ENCODE data around the gene NKPD1. TPM values are rescaled to one million over a fixed set of nuclear protein-coding genes. Genes with fewer than 3 reads are reported as not detected.

Gene NKPD1
- polyA plus RNA-seq, 1 of the 3 experiments (the other 2 are of a cell fraction) = 0.12 TPM

- TF ChIP-seq, protein P1, sequence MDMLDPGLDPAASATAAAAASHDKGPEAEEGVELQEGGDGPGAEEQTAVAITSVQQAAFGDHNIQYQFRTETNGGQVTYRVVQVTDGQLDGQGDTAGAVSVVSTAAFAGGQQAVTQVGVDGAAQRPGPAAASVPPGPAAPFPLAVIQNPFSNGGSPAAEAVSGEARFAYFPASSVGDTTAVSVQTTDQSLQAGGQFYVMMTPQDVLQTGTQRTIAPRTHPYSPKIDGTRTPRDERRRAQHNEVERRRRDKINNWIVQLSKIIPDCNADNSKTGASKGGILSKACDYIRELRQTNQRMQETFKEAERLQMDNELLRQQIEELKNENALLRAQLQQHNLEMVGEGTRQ (IDR thresholded peaks at IDR 0.05; ENCODE audit: borderline replicate concordance, low read depth, low read length) = no peak
- TF ChIP-seq IRF3 (IDR thresholded peaks at IDR 0.05; ENCODE audit: low read depth, low read length) = no peak
These were observed 8.8 kb downstream of the NKPD1 start (continued) for GRCh38 chr19:45151821-45152503.

DNA sequence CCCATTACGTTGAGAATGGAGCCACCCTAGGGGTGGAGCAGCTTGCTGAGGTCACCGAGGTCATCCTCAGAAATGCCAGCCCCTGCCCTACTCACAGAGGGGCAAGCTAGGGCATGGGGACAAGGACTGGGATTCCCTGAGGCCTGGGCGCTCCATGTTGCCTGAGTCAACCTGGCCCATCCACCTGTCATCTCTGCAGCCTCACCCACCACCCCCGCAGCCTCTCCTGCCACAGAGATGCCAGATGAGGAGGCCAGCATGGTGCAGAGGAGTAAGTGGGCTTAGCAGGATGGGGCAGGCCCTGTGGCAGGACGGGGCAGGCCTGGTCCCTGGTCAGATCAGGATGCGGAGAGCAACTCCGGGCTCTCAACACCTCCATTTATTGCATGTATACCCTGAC is 9.5 kb downstream of the NKPD1 start:
- Histone ChIP-seq H3K4me3 (ENCODE audit: low read depth in 2 of 2, low read length in 1 of 2) (no peak overlapping the region), H3K9ac (no peak overlapping the region), H4K20me1 (ENCODE audit: insufficient read depth) (no peaks in the 10 kb centered on the region), H3K27me3 (ENCODE audit: insufficient read depth) (no peaks in the 10 kb centered on the region; the same call in 1 of the 2 replicates), H3K4me2 (no peak overlapping the region), H3K36me3 (replicated peaks in 1 of 2; ENCODE audit: control insufficient read depth in 1 of 2, insufficient read depth in 2 of 2, low read length in 1 of 2) (peaks cover 0 to 5% of the 10 kb centered on the region in 2 experiments), H3K27ac (ENCODE audit: low read depth in 2 of 2, low read length in 1 of 2) (no peak overlapping the region), H3K9me3 (no peaks in the 10 kb centered on the region), H3K4me1 (ENCODE audit: control insufficient read depth in 1 of 2, insufficient read depth in 2 of 2, low read depth in 1 of 2, low read length in 1 of 2) (peaks cover 0 to 17% of the 10 kb centered on the region in 2 experiments; a peak in 1 of 4 replicates), H3F3A (replicated peaks; ENCODE audit: insufficient read depth) (no peaks in the 10 kb centered on the region), H3K79me2 (ENCODE audit: insufficient read depth) (no peaks in the 10 kb centered on the region), H2AFZ (ENCODE audit: low read depth) (no peak overlapping the region), H3K9me2 (no peaks in the 10 kb centered on the region)
- ChIA-PET CTCF (interaction anchor here (1.1 to 4.1 kb wide), 4 partner anchors 11 to 25 kb away, joined by 3 to 21 read pairs (median 4); no protein-coding TSS in a partner anchor), POLR2A (no interaction called here)
- DNase-seq = no peak
- WGBS (ENCODE audit: low lambda C conversion rate) = 89% methylated on average over 4 of the region's 7 CpGs
- no peak for TF ChIP-seq NRF1 (IDR thresholded peaks at IDR 0.05; ENCODE audit: low read depth, low read length)
- TF ChIP-seq, protein P2, sequence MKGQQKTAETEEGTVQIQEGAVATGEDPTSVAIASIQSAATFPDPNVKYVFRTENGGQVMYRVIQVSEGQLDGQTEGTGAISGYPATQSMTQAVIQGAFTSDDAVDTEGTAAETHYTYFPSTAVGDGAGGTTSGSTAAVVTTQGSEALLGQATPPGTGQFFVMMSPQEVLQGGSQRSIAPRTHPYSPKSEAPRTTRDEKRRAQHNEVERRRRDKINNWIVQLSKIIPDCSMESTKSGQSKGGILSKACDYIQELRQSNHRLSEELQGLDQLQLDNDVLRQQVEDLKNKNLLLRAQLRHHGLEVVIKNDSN (IDR thresholded peaks at IDR 0.05; ENCODE audit: borderline replicate concordance, low read depth) = no peak

GRCh38 chr19:45150751-45151281 is 10.0 kb downstream of the NKPD1 start:
- Histone ChIP-seq H3F3A (replicated peaks; ENCODE audit: insufficient read depth) (no peaks in the 10 kb centered on the region), H3K4me1 (ENCODE audit: control insufficient read depth in 1 of 2, insufficient read depth in 2 of 2, low read depth in 1 of 2, low read length in 1 of 2) (peaks cover 0 to 17% of the 10 kb centered on the region in 2 experiments; a peak in 1 of 4 replicates), H4K20me1 (ENCODE audit: insufficient read depth) (no peaks in the 10 kb centered on the region), H2AFZ (ENCODE audit: low read depth) (no peak overlapping the region), H3K36me3 (replicated peaks in 1 of 2; ENCODE audit: control insufficient read depth in 1 of 2, insufficient read depth in 2 of 2, low read length in 1 of 2) (peaks cover 0 to 6% of the 10 kb centered on the region in 2 experiments), H3K79me2 (ENCODE audit: insufficient read depth) (no peaks in the 10 kb centered on the region), H3K4me2 (no peak overlapping the region), H3K9ac (no peak overlapping the region), H3K27me3 (ENCODE audit: insufficient read depth) (no peaks in the 10 kb centered on the region; the same call in 1 of the 2 replicates), H3K27ac (ENCODE audit: low read depth in 2 of 2, low read length in 1 of 2) (no peak overlapping the region), H3K4me3 (ENCODE audit: low read depth in 2 of 2, low read length in 1 of 2) (no peak overlapping the region), H3K9me2 (no peaks in the 10 kb centered on the region), H3K9me3 (no peaks in the 10 kb centered on the region)
- POLR2A ChIA-PET = no interaction called here
- 25% methylated on average over 2 of the region's 4 CpGs for WGBS (ENCODE audit: low lambda C conversion rate)
- CTCF ChIA-PET = interaction anchor here (1.1 to 4.1 kb wide), 3 partner anchors 11 to 16 kb away, joined by 3 to 21 read pairs (median 5); no protein-coding TSS in a partner anchor
- no peak for DNase-seq
- TF ChIP-seq TAF1 (IDR thresholded peaks at IDR 0.05; ENCODE audit: borderline replicate concordance, low read depth, low read length) (no peak), PBX3 (IDR thresholded peaks at IDR 0.05) (no peak), EP300 (IDR thresholded peaks at IDR 0.05; ENCODE audit: borderline replicate concordance in 1 of 2, low read depth in 1 of 2, low read length in 1 of 2) (no peak), IRF3 (IDR thresholded peaks at IDR 0.05; ENCODE audit: low read depth, low read length) (no peak), MXI1 (IDR thresholded peaks at IDR 0.05; ENCODE audit: low read depth, low read length) (no peak), NFIC (IDR thresholded peaks at IDR 0.05; ENCODE audit: borderline replicate concordance) (no peak), RFX5 (IDR thresholded peaks at IDR 0.05; ENCODE audit: low read length) (no peak), YY1 (IDR thresholded peaks at IDR 0.05; ENCODE audit: low read depth) (no peak), RCOR1 (IDR thresholded peaks at IDR 0.05; ENCODE audit: low read length) (no peak)
- TF ChIP-seq, protein P3, sequence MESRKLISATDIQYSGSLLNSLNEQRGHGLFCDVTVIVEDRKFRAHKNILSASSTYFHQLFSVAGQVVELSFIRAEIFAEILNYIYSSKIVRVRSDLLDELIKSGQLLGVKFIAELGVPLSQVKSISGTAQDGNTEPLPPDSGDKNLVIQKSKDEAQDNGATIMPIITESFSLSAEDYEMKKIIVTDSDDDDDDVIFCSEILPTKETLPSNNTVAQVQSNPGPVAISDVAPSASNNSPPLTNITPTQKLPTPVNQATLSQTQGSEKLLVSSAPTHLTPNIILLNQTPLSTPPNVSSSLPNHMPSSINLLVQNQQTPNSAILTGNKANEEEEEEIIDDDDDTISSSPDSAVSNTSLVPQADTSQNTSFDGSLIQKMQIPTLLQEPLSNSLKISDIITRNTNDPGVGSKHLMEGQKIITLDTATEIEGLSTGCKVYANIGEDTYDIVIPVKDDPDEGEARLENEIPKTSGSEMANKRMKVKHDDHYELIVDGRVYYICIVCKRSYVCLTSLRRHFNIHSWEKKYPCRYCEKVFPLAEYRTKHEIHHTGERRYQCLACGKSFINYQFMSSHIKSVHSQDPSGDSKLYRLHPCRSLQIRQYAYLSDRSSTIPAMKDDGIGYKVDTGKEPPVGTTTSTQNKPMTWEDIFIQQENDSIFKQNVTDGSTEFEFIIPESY (IDR thresholded peaks at IDR 0.05; ENCODE audit: borderline replicate concordance, low read depth) = no peak
